KMS-11 (cell line): ENCODE data around the gene NRG3.

Experiments used
- H2AFZ ChIP-seq: fragments of 200-600 bp; sonication (generic); 2 replicates; pipeline ENCODE4 v1.6.1; 2016; ENCODE audit warnings: antibody characterized with exemption, mixed run types, low read depth
- H3K27ac ChIP-seq: fragments of 200-600 bp; sonication (generic); 2 replicates; pipeline ENCODE4 v1.6.1; 2016; ENCODE audit warnings: mild to moderate bottlenecking, mixed run types
- H3K27me3 ChIP-seq: fragments of 200-600 bp; sonication (generic); 2 replicates; pipeline ENCODE4 v1.6.1; 2017; ENCODE audit warnings: mild to moderate bottlenecking, low read depth, mixed run types, moderate library complexity; ENCODE audit not compliant: insufficient read depth
- H3K36me3 ChIP-seq: fragments of 200-600 bp; sonication (generic); 2 replicates; pipeline ENCODE4 v1.6.1; 2017; ENCODE audit warnings: mild to moderate bottlenecking, mixed run types; ENCODE audit not compliant: insufficient read depth
- H3K4me1 ChIP-seq: fragments of 200-600 bp; sonication (generic); 2 replicates; pipeline ENCODE4 v1.6.1; 2016; ENCODE audit warnings: mild to moderate bottlenecking, low read depth, mixed run types; ENCODE audit not compliant: poor library complexity, severe bottlenecking
- H3K4me2 ChIP-seq: fragments of 200-600 bp; sonication (generic); 2 replicates; pipeline ENCODE4 v1.7.0; 2016; ENCODE audit warnings: mild to moderate bottlenecking, mixed run types
- H3K4me3 ChIP-seq: fragments of 200-600 bp; sonication (generic); IDR thresholded peaks from 2 replicates; pipeline ENCODE4 v1.6.1; 2017; ENCODE audit warnings: low read depth, low read length, mixed read lengths; ENCODE audit not compliant: insufficient read depth
- H3K79me2 ChIP-seq: fragments of 200-600 bp; sonication (generic); 2 replicates; pipeline ENCODE4 v1.6.1; 2016; ENCODE audit warnings: low read depth, mixed run types; ENCODE audit not compliant: insufficient read depth
- H3K9ac ChIP-seq: fragments of 200-600 bp; sonication (generic); 2 replicates; pipeline ENCODE4 v1.6.1; 2016; ENCODE audit warnings: mild to moderate bottlenecking, mixed run types
- H4K20me1 ChIP-seq: fragments of 200-600 bp; sonication (generic); 2 replicates; pipeline ENCODE4 v1.6.1; 2016; ENCODE audit warnings: mild to moderate bottlenecking, mixed run types; ENCODE audit not compliant: insufficient read depth
- CTCF ChIP-seq: fragments of 200-600 bp; sonication (generic); conservative IDR thresholded peaks from 2 replicates; pipeline ENCODE4 v1.6.1; 2017; ENCODE audit warnings: low read depth, mild to moderate bottlenecking, antibody characterized with exemption, low read length, moderate library complexity, mixed read lengths

NRG3 gene

GRCh38 chr10:81963606-81964005, 88.6 kb downstream of the NRG3 start:
- no peak overlapping the region for H3K9ac ChIP-seq
- H2AFZ ChIP-seq, result no peak overlapping the region
- TF ChIP-seq CTCF, result no peak

GRCh38 chr10:81967716-81968115, 92.7 kb downstream of the NRG3 start:
- H3K9ac ChIP-seq, result no peak overlapping the region
- H3K4me2 ChIP-seq, result no peak overlapping the region
- no peak for TF ChIP-seq CTCF
- no peaks in the 10 kb centered on the region for H3K4me1 ChIP-seq
- no peak overlapping the region for H3K4me3 ChIP-seq
- no peak overlapping the region for H2AFZ ChIP-seq
- no peaks in the 10 kb centered on the region for H4K20me1 ChIP-seq
- H3K27ac ChIP-seq, result no peak overlapping the region
- no peaks in the 10 kb centered on the region for H3K36me3 ChIP-seq
- no peaks in the 10 kb centered on the region for H3K79me2 ChIP-seq
- H3K27me3 ChIP-seq, result no peaks in the 10 kb centered on the region

More at GRCh38 chr10:81963606-81964005, 88.6 kb downstream of the NRG3 start:
- Histone ChIP-seq H3K36me3 (no peaks in the 10 kb centered on the region), H3K27ac (no peak overlapping the region), H3K4me2 (no peak overlapping the region), H3K4me1 (no peaks in the 10 kb centered on the region), H3K27me3 (no peaks in the 10 kb centered on the region), H3K79me2 (no peaks in the 10 kb centered on the region), H4K20me1 (no peaks in the 10 kb centered on the region), H3K4me3 (no peak overlapping the region)

- Histone ChIP-seq H3K9ac (no peak overlapping the region), H3K4me2 (no peak overlapping the region), H3K27me3 (no peaks in the 10 kb centered on the region), H3K4me3 (no peak overlapping the region), H3K27ac (no peak overlapping the region), H3K4me1 (no peaks in the 10 kb centered on the region), H3K36me3 (no peaks in the 10 kb centered on the region), H2AFZ (no peak overlapping the region), H3K79me2 (no peaks in the 10 kb centered on the region), H4K20me1 (no peaks in the 10 kb centered on the region)
- no peak for TF ChIP-seq CTCF
Measured at GRCh38 chr10:81969136-81969535, 94.1 kb downstream of the NRG3 start.

- Histone ChIP-seq H3K27ac (no peak overlapping the region), H2AFZ (no peak overlapping the region), H3K9ac (no peak overlapping the region), H3K4me1 (no peaks in the 10 kb centered on the region), H3K36me3 (no peaks in the 10 kb centered on the region), H3K4me3 (no peak overlapping the region), H3K4me2 (no peak overlapping the region), H3K79me2 (no peaks in the 10 kb centered on the region), H3K27me3 (no peaks in the 10 kb centered on the region), H4K20me1 (no peaks in the 10 kb centered on the region)
- TF ChIP-seq CTCF, result no peak
Measured at GRCh38 chr10:81978238-81978637, 103.2 kb downstream of the NRG3 start.

- H2AFZ ChIP-seq, result no peak overlapping the region
- H3K36me3 ChIP-seq, result no peaks in the 10 kb centered on the region
- H3K79me2 ChIP-seq, result no peaks in the 10 kb centered on the region
- H4K20me1 ChIP-seq, result no peaks in the 10 kb centered on the region
- H3K27me3 ChIP-seq, result no peaks in the 10 kb centered on the region
- no peaks in the 10 kb centered on the region for H3K4me1 ChIP-seq
- TF ChIP-seq CTCF, result no peak
- no peak overlapping the region for H3K4me2 ChIP-seq
- H3K27ac ChIP-seq, result no peak overlapping the region
- H3K4me3 ChIP-seq, result no peak overlapping the region
- H3K9ac ChIP-seq, result no peak overlapping the region
Measured at GRCh38 chr10:81981724-81982123, 106.7 kb downstream of the NRG3 start.
